SH-SY5Y (cell line): Measurements from ENCODE around the gene TRIM28.

ENCODE experiments used
- GATA2 ChIP-seq: IDR thresholded peaks from 2 replicates; pipeline ENCODE4 v1.6.1; 2011; ENCODE audit warnings: mild to moderate bottlenecking, low read depth, low read length
- GATA3 ChIP-seq: IDR thresholded peaks from 2 replicates; pipeline ENCODE4 v1.6.1; 2011; ENCODE audit warnings: low read depth, mild to moderate bottlenecking, low read length, moderate library complexity

DNA sequence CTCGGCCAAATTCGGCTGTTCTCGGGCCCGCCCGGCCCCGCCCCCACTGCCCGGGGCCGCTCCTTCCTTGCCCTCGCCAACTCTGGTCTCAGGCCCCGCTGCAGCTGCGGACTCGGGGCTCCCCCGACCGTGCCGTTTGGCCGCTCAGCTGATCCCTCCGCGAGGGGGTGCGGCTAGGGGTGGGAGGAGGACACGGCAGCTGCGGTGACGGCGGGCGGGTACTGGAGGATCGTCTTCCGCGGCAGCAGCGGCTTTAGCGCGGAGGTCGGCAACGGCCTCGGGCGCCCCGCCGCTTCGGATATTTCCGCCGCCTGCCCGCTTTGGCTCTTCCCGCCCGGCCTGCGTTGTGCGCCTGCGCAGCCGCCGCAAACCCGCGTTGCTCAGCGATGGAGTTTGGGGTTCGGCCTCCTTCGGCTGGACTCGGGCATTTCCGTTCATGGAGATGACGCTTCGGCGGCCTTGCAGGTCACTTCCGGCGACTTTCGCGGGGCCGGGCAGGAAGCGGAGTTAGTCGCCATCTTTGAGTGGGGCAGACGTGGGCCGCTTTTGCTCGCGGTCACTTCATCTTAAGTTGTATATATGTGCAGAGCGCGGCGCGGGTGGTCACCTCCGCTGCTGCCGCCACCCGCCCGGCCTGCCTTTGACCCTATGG, 14.9 kb downstream of the TRIM28 start:
- TF ChIP-seq GATA3 = no peak
- TF ChIP-seq GATA2 = no peak
